GM21529 (cell line): ENCODE measurements around the gene RCBTB2.

Source experiments
- ATAC-seq: cut with Tn5 transposase; IDR thresholded peaks from one replicate; pipeline ENCODE4 v1.9.1; 2021; ENCODE audit not compliant: unreplicated experiment

Gene RCBTB2

GRCh38 chr13:48496271-48497161 lies 36.4 kb downstream of the RCBTB2 start:
- ATAC-seq: no peak

GRCh38 chr13:48494874-48495273 lies 38.0 kb downstream of the RCBTB2 start:
- ATAC-seq: no peak

- no peak for ATAC-seq
Measured at GRCh38 chr13:48493851-48494250, 39.0 kb downstream of the RCBTB2 start.

GRCh38 chr13:48493066-48493765 lies 39.7 kb downstream of the RCBTB2 start:
- no peak for ATAC-seq

- peak; percentile 81 for ATAC-seq
Measured at GRCh38 chr13:48492470-48493065, 40.3 kb downstream of the RCBTB2 start.

- peak; percentile 58 for ATAC-seq
Measured at GRCh38 chr13:48492096-48492440, 40.8 kb downstream of the RCBTB2 start.

GRCh38 chr13:48491423-48492095 lies 41.3 kb downstream of the RCBTB2 start:
- no peak for ATAC-seq

- no peak for ATAC-seq
Measured at GRCh38 chr13:48490241-48490640, 42.6 kb downstream of the RCBTB2 start.

DNA sequence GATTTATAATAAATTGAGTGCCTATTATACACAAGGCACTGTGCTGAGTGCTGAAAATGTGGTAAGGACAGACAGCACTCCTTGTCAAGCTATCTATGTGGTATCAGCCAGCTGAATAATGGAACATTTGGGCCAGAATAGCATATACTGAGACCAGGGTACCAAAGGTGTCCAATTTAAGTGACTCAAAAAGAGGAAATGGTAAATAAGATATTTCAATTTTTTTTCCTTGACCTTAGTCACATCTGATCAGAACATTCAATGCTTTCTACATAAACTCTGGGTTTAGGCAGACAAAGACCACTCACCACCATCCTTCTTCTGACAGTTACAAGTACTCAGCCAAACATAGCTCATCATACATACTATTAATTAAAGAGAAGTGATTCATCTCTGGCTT lies 43.2 kb downstream of the RCBTB2 start:
- no peak for ATAC-seq

DNA sequence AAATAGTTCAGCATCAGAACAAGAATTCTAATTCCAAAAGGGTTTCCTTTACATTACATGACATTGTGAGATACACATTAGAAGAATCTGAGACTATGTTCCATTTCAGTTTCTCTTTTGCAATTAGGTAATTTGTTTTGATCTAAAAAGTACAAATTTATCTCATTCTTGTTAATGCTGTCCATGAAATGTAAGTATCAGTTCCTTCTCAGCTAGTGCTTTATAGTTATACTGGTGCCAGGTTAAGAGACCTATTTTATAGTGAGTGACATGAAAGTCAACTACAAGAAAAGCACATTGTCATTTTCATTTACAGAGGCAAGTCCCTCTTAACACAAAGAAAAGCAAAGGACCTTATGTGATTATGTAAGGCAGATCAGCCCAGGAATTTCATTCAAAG lies 43.9 kb downstream of the RCBTB2 start:
- no peak for ATAC-seq

- ATAC-seq: no peak
Measured at GRCh38 chr13:48487968-48488367, 44.9 kb downstream of the RCBTB2 start.

DNA sequence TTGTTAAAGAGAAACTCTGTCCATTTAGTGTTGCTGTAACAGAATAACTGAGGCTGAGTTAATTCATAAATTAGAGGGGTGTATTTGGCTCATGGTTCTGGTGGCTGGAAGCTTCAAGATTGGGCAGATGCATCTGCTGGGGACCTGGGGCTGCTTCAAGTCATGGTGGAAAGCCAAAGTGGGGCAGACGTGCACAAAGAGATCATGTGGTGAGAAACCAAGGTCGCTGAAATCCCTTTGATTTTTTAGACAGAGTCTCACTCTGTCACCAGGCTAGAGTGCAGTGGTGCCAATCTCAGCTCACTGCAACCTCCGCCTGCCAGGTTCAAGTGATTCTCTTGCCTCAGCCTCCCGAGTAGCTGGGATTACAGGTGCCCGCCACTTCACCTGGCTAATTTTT lies 46.0 kb downstream of the RCBTB2 start:
- ATAC-seq: no peak

- no peak for ATAC-seq
Measured at GRCh38 chr13:48486362-48486761, 46.5 kb downstream of the RCBTB2 start.

GRCh38 chr13:48485432-48485831 lies 47.4 kb downstream of the RCBTB2 start:
- ATAC-seq: no peak

GRCh38 chr13:48483575-48483974 lies 49.3 kb downstream of the RCBTB2 start:
- ATAC-seq: no peak

DNA sequence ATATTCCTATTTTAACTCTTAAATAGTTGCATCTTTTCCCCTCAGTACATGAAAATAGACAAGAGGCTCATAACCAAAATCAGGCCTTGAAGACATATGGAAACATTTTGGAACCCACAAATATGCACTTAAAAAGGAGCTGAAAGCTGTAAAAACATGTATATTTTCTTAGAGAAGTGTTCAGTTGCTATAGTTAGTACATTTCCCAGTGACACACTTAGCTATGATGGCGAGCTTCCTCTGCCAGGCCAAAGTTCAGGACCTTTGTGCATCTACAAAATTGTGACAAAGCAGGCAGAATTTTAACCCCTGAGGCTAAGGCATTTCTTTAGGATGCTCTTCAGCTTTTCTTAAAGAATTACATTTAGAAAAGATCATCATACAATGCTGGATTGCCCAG lies 54.5 kb downstream of the RCBTB2 start:
- ATAC-seq: no peak

GRCh38 chr13:48477191-48477855 lies 55.6 kb downstream of the RCBTB2 start:
- ATAC-seq: peak; percentile 72

DNA sequence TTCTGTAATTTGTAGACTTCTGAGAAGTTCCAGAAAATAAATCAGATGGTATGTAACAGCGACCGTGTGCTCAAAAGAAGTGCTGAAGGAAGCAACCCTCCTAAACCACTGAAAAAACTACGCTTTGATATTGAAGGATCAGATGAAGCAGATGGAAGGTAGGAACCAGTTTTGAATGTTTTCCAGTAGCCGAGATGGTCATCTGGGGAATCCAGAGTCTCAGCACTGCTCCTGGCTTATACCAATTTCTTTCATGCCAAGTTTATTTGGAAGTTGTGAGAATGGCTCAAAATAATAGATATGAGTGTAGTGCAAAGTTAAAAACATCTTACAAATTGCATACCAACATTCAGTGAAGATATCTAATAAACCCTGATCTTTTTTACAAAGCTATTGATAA lies 56.2 kb downstream of the RCBTB2 start:
- ATAC-seq: no peak

- peak; percentile 59 for ATAC-seq
Measured at GRCh38 chr13:48476215-48476614, 56.7 kb downstream of the RCBTB2 start.

DNA sequence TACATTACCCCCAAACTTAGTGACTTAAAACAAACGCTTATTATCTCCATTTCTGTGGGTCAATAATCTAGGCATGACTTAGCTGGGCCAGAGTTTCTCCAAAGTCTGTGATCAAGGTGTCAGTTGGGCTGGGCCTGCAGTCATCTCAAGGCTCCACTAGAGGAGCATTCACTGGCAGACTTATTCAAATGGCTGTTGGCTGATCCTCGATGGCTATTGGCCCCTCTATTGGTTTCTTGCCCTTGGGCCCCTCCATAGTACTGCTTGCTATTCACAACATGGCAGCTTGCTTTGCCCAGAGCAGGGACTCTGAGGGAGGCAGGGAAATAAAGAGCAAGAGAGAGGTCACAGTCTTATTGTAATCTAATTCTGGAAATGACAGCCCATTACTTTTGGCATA lies 57.6 kb downstream of the RCBTB2 start:
- no peak for ATAC-seq
